NCI-H146 treated with DMSO at 0.1 percent for 48 hours (cell line): ENCODE data around the gene LCE2D.

Source experiments
- DNase-seq: peaks from one replicate; lab custom pipeline; 2025; ENCODE audit not compliant: unreplicated experiment; lab: John Stamatoyannopoulos, UW

The LCE2D gene

GRCh38 chr1:152697701-152698600, 34.8 kb downstream of the LCE2D start, which contains the start of gene LCE2A:
TSS of gene LCE2A (plus strand) at chr1:152698345. CDS start at chr1:152698902, 557 bp downstream.
- no peak for DNase-seq

DNA sequence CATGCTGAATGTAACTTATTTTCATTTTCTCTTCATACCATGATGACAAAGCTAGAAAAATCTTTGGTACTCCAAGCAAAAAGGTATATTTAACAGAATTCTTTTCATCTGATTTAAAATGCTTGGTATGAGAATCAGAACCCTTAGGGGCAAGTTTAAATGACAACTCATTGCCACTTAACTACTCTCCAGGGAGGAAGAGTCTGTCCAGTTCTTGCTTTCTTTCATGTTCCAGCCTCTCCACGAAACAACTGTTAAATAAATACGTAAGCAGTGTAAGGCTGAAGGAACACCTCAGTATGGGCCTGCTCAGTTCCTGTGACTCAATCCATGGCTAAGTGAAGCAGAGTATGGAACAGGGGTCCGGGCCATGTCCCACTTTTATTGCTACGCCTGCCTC, 36.6 kb downstream of the LCE2D start:
- DNase-seq = no peak

DNA sequence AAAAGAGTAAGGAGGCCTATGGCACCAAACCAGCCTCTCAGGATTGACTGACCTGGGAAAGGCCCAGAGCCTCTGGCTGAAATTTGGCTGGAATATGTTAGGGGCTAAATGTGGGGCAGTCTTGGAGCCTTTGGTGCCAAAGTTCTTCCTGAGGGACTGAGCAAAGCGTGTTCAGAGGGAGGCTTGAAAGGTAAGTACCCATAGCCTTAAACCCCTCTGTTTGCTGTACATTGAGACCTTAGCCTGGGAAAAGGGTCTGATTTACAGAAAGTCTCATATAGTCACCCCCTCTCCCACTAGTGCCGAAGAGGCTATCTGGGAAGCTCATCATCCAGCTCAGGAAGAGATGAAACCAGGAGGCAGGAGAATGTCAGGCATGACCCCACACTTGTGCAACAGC, 44.7 kb downstream of the LCE2D start, which contains the start of gene LCE4A:
TSS of gene LCE4A (plus strand) at position 301 of the 400 bp plus-strand sequence. CDS start 916 bp downstream, outside the sequence.
- no peak for DNase-seq
